Stimulated activated CD4-positive, alpha-beta T cell treated with anti-CD3 and anti-CD28 coated beads, Interleukin-2, amount 100 ng/mL, for 24 hours (primary cell): ENCODE results near the gene FOXI2.

Experiments used
- DNase-seq, 2 donors: peaks; one replicate each; pipeline ENCODE4 v3.0.0-alpha.2; 2020

The FOXI2 gene

GRCh38 chr10:127744956-127745355 is 8.0 kb downstream of the FOXI2 start:
- no peak for DNase-seq

- no peak for DNase-seq
Measured at GRCh38 chr10:127745861-127746260, 8.9 kb downstream of the FOXI2 start.

- no peak for DNase-seq
Measured at GRCh38 chr10:127755753-127756152, 18.8 kb downstream of the FOXI2 start.

GRCh38 chr10:127756264-127756663 is 19.3 kb downstream of the FOXI2 start:
- DNase-seq, result no peak

GRCh38 chr10:127757033-127757432 is 20.0 kb downstream of the FOXI2 start:
- DNase-seq, result no peak

GRCh38 chr10:127759276-127759675 is 22.3 kb downstream of the FOXI2 start:
- DNase-seq, result no peak

GRCh38 chr10:127762925-127763324 is 25.9 kb downstream of the FOXI2 start:
- DNase-seq, result no peak

- no peak for DNase-seq
Measured at GRCh38 chr10:127774766-127775559, 38.0 kb downstream of the FOXI2 start.

- no peak for DNase-seq
Measured at GRCh38 chr10:127776816-127777215, 39.8 kb downstream of the FOXI2 start.

GRCh38 chr10:127781412-127781811 is 44.4 kb downstream of the FOXI2 start:
- DNase-seq, result no peak

GRCh38 chr10:127787873-127788272 is 50.9 kb downstream of the FOXI2 start:
- no peak for DNase-seq

- DNase-seq, result no peak
Measured at GRCh38 chr10:127790066-127790624, 53.2 kb downstream of the FOXI2 start.
